GM19240 (cell line): Measurements from ENCODE around the gene OPCML.

Experiments used
- DNase-seq: peaks from one replicate; pipeline ENCODE4 v3.0.0; 2011; ENCODE audit warnings: low spot score; ENCODE audit not compliant: insufficient read length

OPCML gene

GRCh38 chr11:132944569-132944944 is 587.7 kb downstream of the OPCML start:
- DNase-seq: no peak

DNA sequence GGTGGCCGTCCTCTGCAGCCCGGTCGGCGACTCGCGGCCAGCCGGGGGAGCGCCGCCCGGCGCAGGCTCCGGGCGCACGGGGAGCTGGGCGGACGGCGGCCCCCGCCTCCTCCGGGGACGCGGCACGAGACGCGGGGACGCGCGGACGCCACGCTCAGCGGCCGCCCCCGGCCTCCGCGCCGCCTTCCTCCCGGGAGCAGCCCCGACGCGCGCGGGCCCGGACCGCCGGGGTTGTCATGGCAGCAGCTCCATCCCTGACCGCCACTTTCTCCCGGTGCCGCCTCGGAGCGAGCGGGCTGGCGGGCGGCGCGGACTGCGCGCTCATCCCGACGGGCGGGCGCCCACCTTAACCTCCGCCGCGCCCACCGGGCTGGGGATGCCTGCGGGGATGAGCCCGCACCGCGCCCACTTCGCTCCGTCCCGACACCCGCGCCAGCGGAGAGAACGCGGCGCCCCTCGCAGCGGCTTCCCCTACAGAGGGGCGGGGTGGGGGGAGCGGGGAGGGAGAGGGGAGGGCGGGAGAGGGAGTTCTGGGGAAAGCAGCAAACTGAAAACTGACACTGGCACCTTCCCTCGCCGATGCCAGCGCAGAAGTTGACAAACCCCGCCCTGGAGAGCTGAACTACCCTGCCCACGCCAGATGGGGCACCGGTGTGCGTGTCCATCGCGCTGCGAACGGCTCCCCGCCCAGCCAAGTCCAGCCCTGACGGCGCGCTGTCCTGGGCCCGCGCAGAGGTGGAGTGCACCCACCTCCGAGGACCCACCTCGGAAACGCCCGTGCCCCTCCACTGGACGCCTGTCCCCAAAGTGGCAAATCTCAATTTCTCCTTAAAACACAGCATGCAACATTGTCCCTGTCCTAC is 588.4 kb downstream of the OPCML start:
- no peak for DNase-seq

DNA sequence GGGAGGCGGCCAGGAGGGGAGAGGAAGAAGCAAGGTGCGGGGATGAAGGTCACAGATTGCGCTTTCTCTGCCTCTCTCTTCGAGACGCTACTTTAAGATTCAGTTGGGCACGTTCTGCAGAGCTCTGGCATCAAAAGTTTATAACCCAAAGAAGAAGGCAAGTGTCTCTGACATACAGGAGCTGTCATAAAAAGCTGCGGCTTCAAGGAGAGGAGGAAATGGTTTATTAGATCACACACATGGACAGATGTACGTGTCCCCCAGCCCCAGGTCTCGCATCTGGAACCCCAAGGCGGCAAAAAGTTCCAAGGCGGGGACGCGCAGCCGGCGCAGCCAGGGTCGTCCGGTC is 589.0 kb downstream of the OPCML start:
- no peak for DNase-seq

GRCh38 chr11:132942611-132943356 is 589.5 kb downstream of the OPCML start:
- DNase-seq: no peak

GRCh38 chr11:132941761-132942160 is 590.5 kb downstream of the OPCML start:
- DNase-seq: no peak

GRCh38 chr11:132941024-132941646 is 591.2 kb downstream of the OPCML start:
- DNase-seq: no peak

- DNase-seq: no peak
Measured at GRCh38 chr11:132937016-132937415, 595.3 kb downstream of the OPCML start.

DNA sequence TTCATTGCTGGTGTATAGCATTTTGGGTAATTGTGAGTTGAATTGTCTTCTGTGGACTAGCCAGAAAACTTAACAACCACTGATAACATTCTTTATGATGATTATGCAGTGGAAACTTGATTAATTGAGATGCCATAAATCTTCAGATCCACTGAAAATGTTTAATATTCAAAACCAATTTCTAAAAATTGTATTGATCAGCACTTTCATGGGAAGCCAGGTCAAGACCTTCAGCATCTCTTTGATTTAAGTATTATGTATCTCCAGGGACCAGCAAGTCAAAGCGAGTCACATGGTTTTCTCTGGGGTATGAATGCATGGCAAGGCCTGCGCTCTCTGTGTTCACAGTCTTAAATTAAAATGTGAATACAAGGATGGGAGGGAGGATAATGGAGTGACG is 596.9 kb downstream of the OPCML start:
- no peak for DNase-seq

GRCh38 chr11:132933703-132934102 is 598.6 kb downstream of the OPCML start:
- DNase-seq: no peak

DNA sequence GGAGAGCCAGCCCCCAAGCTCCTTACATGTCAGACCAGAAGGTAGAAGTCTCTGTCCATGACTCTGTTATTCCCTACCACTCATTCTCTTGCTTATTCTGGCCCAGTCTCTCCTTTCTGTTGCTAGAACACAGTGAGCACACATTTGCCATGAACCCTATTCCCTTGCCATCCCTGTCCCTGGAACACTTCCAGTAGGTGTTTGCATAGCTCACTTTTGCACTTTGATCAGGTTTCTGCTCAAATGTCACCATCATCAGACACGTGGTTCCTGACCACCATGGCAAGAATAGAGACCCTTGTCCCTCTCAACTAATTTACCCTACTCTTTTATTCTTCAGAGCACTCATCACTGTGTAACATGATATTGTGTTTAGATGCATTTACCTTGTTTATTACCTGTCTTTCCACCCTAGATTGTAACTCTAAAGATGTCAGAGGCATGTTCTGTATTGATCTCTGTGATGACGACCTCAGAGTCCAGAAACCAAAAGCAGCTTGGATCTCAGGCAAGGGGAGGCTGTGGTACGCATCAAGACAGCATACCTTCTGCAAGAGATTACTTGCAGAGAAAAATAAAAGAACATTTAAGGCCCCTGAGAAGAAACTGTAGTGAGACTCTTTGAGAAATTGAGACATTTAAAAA is 606.4 kb downstream of the OPCML start:
- DNase-seq: no peak

DNA sequence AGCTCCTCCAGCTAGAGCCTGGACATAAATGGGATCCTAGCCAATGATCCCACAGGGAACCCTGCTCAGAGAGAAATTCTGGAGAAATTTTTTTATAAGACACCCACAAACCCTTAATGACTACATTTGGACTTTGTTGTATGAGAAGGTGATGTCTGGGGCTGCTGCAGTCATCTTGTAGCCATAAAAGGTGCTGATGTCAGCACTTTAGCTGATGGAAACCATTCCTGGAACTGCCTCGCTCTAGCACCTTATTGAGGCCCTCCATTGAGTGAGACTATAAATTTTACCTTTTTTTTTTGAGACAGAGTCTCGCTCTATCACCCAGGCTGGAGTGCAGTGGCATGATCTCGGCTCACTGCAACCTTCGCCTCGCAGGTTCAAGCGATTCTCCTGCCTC is 610.7 kb downstream of the OPCML start:
- no peak for DNase-seq

DNA sequence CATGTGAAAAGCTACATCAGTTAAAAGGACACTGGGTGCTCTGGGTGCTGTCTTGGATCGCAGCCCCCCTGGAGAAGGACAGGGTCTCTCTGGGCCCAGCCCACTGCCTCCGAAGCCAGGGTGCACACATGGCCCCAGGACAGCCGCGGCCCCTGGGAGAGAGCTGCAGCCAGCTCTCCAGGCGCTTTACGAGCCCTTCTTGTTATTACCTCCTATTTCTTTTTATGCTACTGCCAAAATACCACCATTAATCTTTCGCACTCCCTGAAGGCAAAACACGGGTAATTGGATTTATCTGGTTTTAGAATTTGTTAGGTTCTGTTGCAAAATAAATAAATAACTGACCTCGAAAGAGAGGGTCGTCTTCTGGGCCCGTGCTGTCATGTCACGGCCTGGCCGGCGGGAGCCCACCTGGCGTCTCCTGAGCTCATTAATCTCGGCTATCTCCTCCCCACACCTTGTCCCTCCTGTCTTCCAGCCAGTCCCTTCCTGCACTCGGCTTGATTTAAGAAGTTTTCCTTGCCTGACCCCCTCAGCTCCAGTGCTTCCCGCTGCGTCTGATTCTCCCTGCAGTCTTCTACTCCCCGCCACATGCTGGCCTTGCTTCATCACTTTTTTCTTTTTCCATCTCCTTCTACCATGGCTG is 611.7 kb downstream of the OPCML start:
- DNase-seq: no peak

- DNase-seq: no peak
Measured at GRCh38 chr11:132914600-132914999, 617.7 kb downstream of the OPCML start.

DNA sequence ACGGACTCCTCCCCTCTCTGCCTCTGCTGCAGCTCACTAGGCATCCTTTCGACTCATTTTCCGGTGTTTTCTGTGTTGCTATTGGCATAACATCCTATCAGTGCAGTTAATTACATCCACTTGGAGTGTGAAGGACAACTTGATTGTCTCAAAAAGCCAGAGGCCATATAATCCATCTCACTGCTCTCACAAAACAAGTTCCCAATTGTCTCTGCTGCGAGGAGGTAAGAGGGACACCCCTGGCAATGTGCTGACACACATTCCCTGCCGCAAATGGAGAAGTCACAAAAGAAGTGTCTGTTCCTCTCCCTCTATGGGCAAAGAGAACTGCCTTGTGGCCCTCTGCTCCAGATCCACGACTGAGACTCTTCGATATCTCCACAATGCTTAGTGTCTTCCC is 618.4 kb downstream of the OPCML start:
- no peak for DNase-seq

GRCh38 chr11:132913295-132913694 is 619.0 kb downstream of the OPCML start:
- DNase-seq: no peak

GRCh38 chr11:132911186-132911585 is 621.1 kb downstream of the OPCML start:
- no peak for DNase-seq

DNA sequence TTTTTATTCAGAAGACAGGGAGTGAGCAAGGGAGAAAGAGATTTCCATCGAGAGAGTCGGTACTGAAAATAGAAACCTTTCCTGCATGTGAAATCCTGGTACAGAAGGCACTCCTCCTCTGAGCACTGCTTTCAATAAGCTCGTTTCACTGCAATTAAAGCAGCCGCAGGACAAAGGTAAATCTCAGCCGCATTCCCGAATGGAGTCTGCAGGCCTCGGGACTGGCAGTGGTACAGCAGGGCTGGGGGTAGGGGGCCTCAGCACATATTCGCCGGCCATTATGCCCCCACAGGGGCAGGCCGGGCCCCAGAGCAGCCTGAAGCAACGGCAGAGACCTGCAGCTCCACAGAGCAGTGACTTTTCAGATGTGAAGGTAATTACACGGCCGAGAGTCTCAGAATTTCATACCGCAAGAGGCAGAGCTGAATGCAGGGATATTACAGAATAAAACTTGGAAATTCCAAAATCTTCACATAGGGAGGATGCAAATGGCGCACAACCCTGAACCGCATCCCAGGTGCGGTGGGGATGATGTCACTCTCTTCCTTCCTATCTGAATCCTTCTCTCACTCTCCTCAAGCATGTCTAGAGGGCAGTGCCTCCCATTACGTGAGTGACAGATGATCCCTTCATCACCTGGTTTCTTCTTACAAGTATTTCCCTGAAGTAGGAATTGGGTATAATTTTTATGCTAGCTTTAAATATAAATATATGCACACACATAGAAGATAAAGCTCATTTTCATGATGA is 622.1 kb downstream of the OPCML start:
- DNase-seq: no peak

DNA sequence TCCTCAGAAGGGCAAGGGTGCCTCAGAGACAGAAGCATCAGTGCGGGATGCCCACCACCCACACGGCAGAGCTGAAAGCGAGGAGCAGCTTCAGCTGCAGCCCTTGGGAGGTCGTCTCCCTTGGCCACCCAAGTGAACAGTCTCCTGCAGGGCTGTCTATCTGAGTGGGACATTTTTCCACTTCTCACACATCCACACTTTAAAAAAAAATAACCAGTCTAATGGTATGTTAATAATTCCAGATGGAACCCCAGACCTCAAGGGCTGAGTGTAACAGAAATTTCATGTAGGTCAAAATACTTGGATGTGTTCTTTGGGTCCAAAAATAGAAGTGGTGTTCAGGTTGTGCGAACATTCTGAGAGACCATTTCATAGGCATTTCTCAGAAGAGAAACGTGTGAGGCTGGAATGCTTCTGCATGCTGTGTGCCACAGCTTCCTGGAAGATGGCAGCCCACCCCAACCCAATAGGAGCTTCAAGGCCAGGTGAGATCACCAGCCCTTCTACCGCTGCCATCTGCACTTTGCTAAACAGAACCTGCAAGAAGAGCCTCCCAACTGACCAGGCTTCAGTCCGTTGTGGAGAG is 623.2 kb downstream of the OPCML start:
- no peak for DNase-seq

- DNase-seq: no peak
Measured at GRCh38 chr11:132908414-132908810, 623.9 kb downstream of the OPCML start.

DNA sequence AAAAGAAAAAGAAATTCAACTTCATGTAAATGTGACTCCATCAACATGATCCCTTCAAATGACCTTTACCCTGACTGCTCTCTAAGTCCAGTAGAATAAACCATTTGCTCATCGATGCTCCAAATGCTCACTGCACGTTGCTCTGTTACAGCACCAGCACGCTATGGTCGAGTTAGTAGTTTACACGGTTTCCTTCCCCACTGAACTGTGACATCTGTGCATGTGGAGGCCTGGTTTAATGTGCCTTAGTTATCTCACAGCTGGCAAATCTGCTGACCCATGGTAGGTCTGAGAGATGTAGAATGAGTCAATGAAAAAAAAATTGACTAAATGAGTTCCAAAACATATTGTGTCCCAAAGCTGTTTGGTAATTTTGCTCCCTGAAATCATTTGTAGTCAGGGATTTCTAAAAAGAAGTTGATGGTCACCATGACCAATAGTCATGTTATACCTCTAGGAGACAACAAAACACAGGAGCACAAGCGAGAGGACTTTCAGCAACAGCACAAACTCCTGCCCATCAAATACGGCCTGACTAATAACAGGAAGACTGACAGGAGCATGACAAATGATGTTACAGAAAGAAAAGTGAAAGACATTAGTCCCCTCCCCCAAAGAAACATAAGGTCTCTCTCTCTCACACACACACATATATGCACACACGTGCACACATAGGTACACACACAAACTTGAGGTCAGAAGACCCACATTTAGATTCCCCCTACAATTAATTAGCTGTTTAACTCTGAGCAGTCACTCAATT is 624.5 kb downstream of the OPCML start:
- DNase-seq: no peak
